ENCODE data around the gene PARVA. TPM values are rescaled to one million over a fixed set of nuclear protein-coding genes. Genes with fewer than 3 reads are reported as not detected.

PARVA gene
- total and polyA plus RNA-seq, 4 donors: 3.1 to 11.7 (median 11.2) TPM

- no peak for TF ChIP-seq REST (IDR thresholded peaks at IDR 0.05)
- H3K27me3 ChIP-seq (ENCODE audit: control insufficient read depth in 4 of 4, insufficient read depth in 4 of 4, low read length in 3 of 4): no peaks in the 10 kb centered on the region
- 90% methylated on average over 12 of the region's 12 CpGs for WGBS
- no peak overlapping the region for H3K9ac ChIP-seq (ENCODE audit: low read depth in 1 of 2, low read length in 2 of 2)
- H3K36me3 ChIP-seq (ENCODE audit: control insufficient read depth in 4 of 4, insufficient read depth in 3 of 4, low read depth in 1 of 4, low read length in 3 of 4): no peaks in the 10 kb centered on the region
- no peaks in the 10 kb centered on the region for H3K4me1 ChIP-seq (ENCODE audit: control insufficient read depth in 4 of 4, insufficient read depth in 4 of 4, low read length in 3 of 4)
- no peak overlapping the region for H3K4me3 ChIP-seq (ENCODE audit: low read depth in 1 of 3, low read length in 3 of 3)
- H3K9me3 ChIP-seq (ENCODE audit: control insufficient read depth in 4 of 4, low read length in 3 of 4): no peaks in the 10 kb centered on the region
- H3K27ac ChIP-seq (ENCODE audit: low read depth in 1 of 2, low read length in 2 of 2): no peak overlapping the region
- DNase-seq (ENCODE audit: low spot score): no peak
Observed at GRCh38 chr11:12358302-12359188, 18.8 kb upstream of the PARVA start.

- Histone ChIP-seq H3K27ac (ENCODE audit: low read depth in 1 of 2, low read length in 2 of 2) (no peak overlapping the region), H3K9me3 (ENCODE audit: control insufficient read depth in 4 of 4, low read length in 3 of 4) (no peaks in the 10 kb centered on the region), H3K4me3 (ENCODE audit: low read depth in 1 of 3, low read length in 3 of 3) (no peak overlapping the region), H3K9ac (ENCODE audit: low read depth in 1 of 2, low read length in 2 of 2) (no peak overlapping the region), H3K27me3 (ENCODE audit: control insufficient read depth in 4 of 4, insufficient read depth in 4 of 4, low read length in 3 of 4) (no peaks in the 10 kb centered on the region), H3K36me3 (ENCODE audit: control insufficient read depth in 4 of 4, insufficient read depth in 3 of 4, low read depth in 1 of 4, low read length in 3 of 4) (no peaks in the 10 kb centered on the region), H3K4me1 (ENCODE audit: control insufficient read depth in 4 of 4, insufficient read depth in 4 of 4, low read length in 3 of 4) (no peaks in the 10 kb centered on the region)
- no peak for TF ChIP-seq ZBTB33 (IDR thresholded peaks at IDR 0.05)
- no peak for TF ChIP-seq SP1 (IDR thresholded peaks at IDR 0.05)
- TF ChIP-seq JUND (IDR thresholded peaks at IDR 0.05): no peak
- no peak for TF ChIP-seq GABPA (IDR thresholded peaks at IDR 0.05 in 1 of 2, conservative IDR thresholded peaks at IDR 0.05 in 1 of 2)
- TF ChIP-seq HNF4G (IDR thresholded peaks at IDR 0.05): no peak
- no peak for TF ChIP-seq MAX (IDR thresholded peaks at IDR 0.05)
- no peak for TF ChIP-seq RXRA (IDR thresholded peaks at IDR 0.05)
- no peak for TF ChIP-seq RAD21 (IDR thresholded peaks at IDR 0.05)
- no peak for TF ChIP-seq YY1 (IDR thresholded peaks at IDR 0.05)
- TF ChIP-seq EGR1 (IDR thresholded peaks at IDR 0.05; ENCODE audit: low read depth in 2 of 2): no peak
- no peak for TF ChIP-seq ATF3 (IDR thresholded peaks at IDR 0.05)
- no peak for TF ChIP-seq FOXA2 (IDR thresholded peaks at IDR 0.05)
- no peak for TF ChIP-seq REST (IDR thresholded peaks at IDR 0.05)
- 97% methylated on average over 5 of the region's 5 CpGs for WGBS
- no peak for DNase-seq (ENCODE audit: low spot score)
Observed at GRCh38 chr11:12359761-12360160, 17.6 kb upstream of the PARVA start.

All from liver (tissue), 9 donors.